ENCODE results near the gene CREB3L2. TPM values are rescaled to one million over a fixed set of nuclear protein-coding genes. Genes with fewer than 3 reads are reported as not detected.

CREB3L2 gene
- total RNA-seq, 2 experiments from 2014 or later: 21.0 to 24.4 TPM

- ChIA-PET POLR2A (no interaction called here), CTCF (interaction anchor here (1.6 to 1.7 kb wide), 2 partner anchors 30 to 214 kb away, joined by 5 to 6 read pairs; no protein-coding TSS in a partner anchor)
- H3K36me3 Mint-ChIP-seq (ENCODE audit: low read depth): peaks cover 50% of the 10 kb centered on the region
- H3K9me3 Mint-ChIP-seq: peaks cover 10% of the 10 kb centered on the region
- no peak for TF ChIP-seq CTCF (IDR thresholded peaks at IDR 0.05)
- H3K4me1 Mint-ChIP-seq (ENCODE audit: low read depth): peaks cover 24% of the 10 kb centered on the region
- no peak for DNase-seq
- intact Hi-C loops (cut with micrococcal nuclease): no loop called here
- ATAC-seq: no peak
- H3K27me3 Mint-ChIP-seq: no peaks in the 10 kb centered on the region
- no peak overlapping the region for H3K27ac Mint-ChIP-seq
- no peak overlapping the region for H3K4me3 Mint-ChIP-seq
Observed at GRCh38 chr7:137870078-137870477, 131.8 kb downstream of the CREB3L2 start.

GRCh38 chr7:137869260-137869659 is 132.6 kb downstream of the CREB3L2 start:
- intact Hi-C loops (cut with micrococcal nuclease): no loop called here
- H3K9me3 Mint-ChIP-seq: peaks cover 10% of the 10 kb centered on the region
- H3K27ac Mint-ChIP-seq: no peak overlapping the region
- no peak for ATAC-seq
- CTCF ChIA-PET: interaction anchor here (1.7 kb wide), 1 partner anchor 213 kb away, joined by 6 read pairs; no protein-coding TSS in a partner anchor
- POLR2A ChIA-PET: interaction anchor here (1.1 kb wide), 1 partner anchor 208 kb away, joined by 3 read pairs; no protein-coding TSS in a partner anchor
- peaks cover 45% of the 10 kb centered on the region for H3K36me3 Mint-ChIP-seq (ENCODE audit: low read depth)
- H3K4me1 Mint-ChIP-seq (ENCODE audit: low read depth): peaks cover 19% of the 10 kb centered on the region
- no peak for TF ChIP-seq CTCF (IDR thresholded peaks at IDR 0.05)
- no peak overlapping the region for H3K4me3 Mint-ChIP-seq
- no peak for DNase-seq
- H3K27me3 Mint-ChIP-seq: no peaks in the 10 kb centered on the region

GRCh38 chr7:137867289-137867688 is 134.6 kb downstream of the CREB3L2 start:
- no peak for TF ChIP-seq CTCF (IDR thresholded peaks at IDR 0.05)
- CTCF ChIA-PET: interaction anchor here (1.1 to 1.4 kb wide), 3 partner anchors 17 to 185 kb away, joined by 3 to 4 read pairs (median 4); partner anchors contain the start of gene CREB3L2
- H3K4me1 Mint-ChIP-seq (ENCODE audit: low read depth): peaks cover 6% of the 10 kb centered on the region
- H3K27ac Mint-ChIP-seq: no peak overlapping the region
- peaks cover 10% of the 10 kb centered on the region for H3K9me3 Mint-ChIP-seq
- H3K36me3 Mint-ChIP-seq (ENCODE audit: low read depth): peaks cover 36% of the 10 kb centered on the region
- H3K27me3 Mint-ChIP-seq: no peaks in the 10 kb centered on the region
- ATAC-seq (no peak), DNase-seq (no peak)
- POLR2A ChIA-PET: interaction anchor here (0.6 kb wide), 2 partner anchors 265 to 290 kb away, joined by 3 read pairs; no protein-coding TSS in a partner anchor
- H3K4me3 Mint-ChIP-seq: no peak overlapping the region
- intact Hi-C loops (cut with micrococcal nuclease): no loop called here

- ChIA-PET POLR2A (no interaction called here), CTCF (interaction anchor here (1.7 kb wide), 1 partner anchor 51 kb away, joined by 3 read pairs; no protein-coding TSS in a partner anchor)
- ATAC-seq (no peak), DNase-seq (no peak)
- Mint-ChIP-seq H3K27me3 (no peaks in the 10 kb centered on the region), H3K4me3 (no peak overlapping the region), H3K36me3 (ENCODE audit: low read depth) (peaks cover 36% of the 10 kb centered on the region), H3K4me1 (ENCODE audit: low read depth) (peaks cover 3% of the 10 kb centered on the region), H3K9me3 (peaks cover 10% of the 10 kb centered on the region), H3K27ac (no peak overlapping the region)
- intact Hi-C loops (cut with micrococcal nuclease): no loop called here
- TF ChIP-seq CTCF (IDR thresholded peaks at IDR 0.05): no peak
Observed at GRCh38 chr7:137865764-137866163, 136.1 kb downstream of the CREB3L2 start.

- Mint-ChIP-seq H3K4me1 (ENCODE audit: low read depth) (no peaks in the 10 kb centered on the region), H3K4me3 (no peak overlapping the region), H3K36me3 (ENCODE audit: low read depth) (peaks cover 29% of the 10 kb centered on the region), H3K27me3 (no peaks in the 10 kb centered on the region), H3K9me3 (peaks cover 10% of the 10 kb centered on the region), H3K27ac (no peak overlapping the region)
- intact Hi-C loops (cut with micrococcal nuclease): no loop called here
- no peak for TF ChIP-seq CTCF (IDR thresholded peaks at IDR 0.05)
- POLR2A ChIA-PET: no interaction called here
- DNase-seq: no peak
- CTCF ChIA-PET: interaction anchor here (0.5 kb wide), 1 partner anchor 28 kb away, joined by 3 read pairs; no protein-coding TSS in a partner anchor
- ATAC-seq: no peak
Observed at GRCh38 chr7:137862964-137863363, 138.9 kb downstream of the CREB3L2 start.

Data from activated CD8-positive, alpha-beta T cell treated with anti-CD3 and anti-CD28 coated beads for 36 hours (primary cell).